HG03571 (cell line): Measurements from ENCODE around the gene SNIP1.
"Not testable (repeated sequence)": the region's sequence is repeated elsewhere in the genome, so short reads cannot be mapped to it uniquely, and the experiment has no call there.

ENCODE experiments used
- ATAC-seq: cut with Tn5 transposase; IDR thresholded peaks from one replicate; pipeline ENCODE4 v1.9.1; 2021; ENCODE audit not compliant: unreplicated experiment

SNIP1 gene

GRCh38 chr1:37514350-37515184, 39.5 kb downstream of the SNIP1 start, which contains the start of gene MEAF6:
MEAF6 (minus strand) TSS chr1:37514766; CDS start chr1:37514746, 20 bp downstream.
- peak; percentile 85 for ATAC-seq

GRCh38 chr1:37513795-37514349, 40.2 kb downstream of the SNIP1 start:
- no peak for ATAC-seq

GRCh38 chr1:37509181-37509580, 44.9 kb downstream of the SNIP1 start:
- ATAC-seq: no peak

- no peak for ATAC-seq
These were observed 47.4 kb downstream of the SNIP1 start for GRCh38 chr1:37506740-37507139.

- ATAC-seq: not testable (repeated sequence)
These were observed 51.3 kb downstream of the SNIP1 start for GRCh38 chr1:37502791-37503190.

GRCh38 chr1:37502104-37502503, 52.0 kb downstream of the SNIP1 start:
- ATAC-seq: no peak

- no peak for ATAC-seq
These were observed 52.4 kb downstream of the SNIP1 start for GRCh38 chr1:37501661-37502060.

- no peak for ATAC-seq
These were observed 55.0 kb downstream of the SNIP1 start for GRCh38 chr1:37498872-37499617.

- no peak for ATAC-seq
These were observed 56.3 kb downstream of the SNIP1 start for GRCh38 chr1:37497832-37498231.

- no peak for ATAC-seq
These were observed 58.2 kb downstream of the SNIP1 start for GRCh38 chr1:37495875-37496274.

- ATAC-seq: no peak
These were observed 60.6 kb downstream of the SNIP1 start for GRCh38 chr1:37493336-37494098.

- ATAC-seq: no peak
These were observed 66.5 kb downstream of the SNIP1 start for GRCh38 chr1:37487619-37487984.

- ATAC-seq: no peak
These were observed 67.1 kb downstream of the SNIP1 start for GRCh38 chr1:37486680-37487618.

GRCh38 chr1:37485902-37486679, 68.0 kb downstream of the SNIP1 start:
- ATAC-seq: no peak
